ENCODE measurements around the gene SLC17A2.

Gene SLC17A2

DNA sequence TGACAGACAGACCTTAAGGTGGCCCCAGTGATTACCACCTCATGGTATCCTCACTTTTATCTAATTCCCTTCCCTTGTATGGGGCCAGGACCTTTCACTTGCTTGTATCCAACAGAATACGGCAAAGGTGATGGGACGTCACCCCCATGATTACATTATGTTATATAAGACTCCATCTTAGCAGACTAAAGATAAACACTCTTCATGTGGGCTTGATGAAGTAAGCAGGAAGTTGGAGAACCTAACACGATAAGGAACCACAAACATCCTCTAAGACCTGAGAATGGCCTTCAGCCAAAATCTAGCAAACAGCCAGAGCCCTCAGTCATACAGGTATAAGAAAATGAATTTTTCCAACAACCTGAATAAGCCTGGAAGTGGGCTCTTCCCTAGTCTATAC lies 64.5 kb downstream of the SLC17A2 start:
- Histone ChIP-seq H3K4me3 (no peak overlapping the region), H3K9me3 (no peaks in the 10 kb centered on the region), H3K27ac (no peak overlapping the region), H3K36me3 (no peaks in the 10 kb centered on the region), H3K4me1 (no peaks in the 10 kb centered on the region), H3K27me3 (peaks cover 0 to 5% of the 10 kb centered on the region in 2 donors)
- DNase-seq, result no peak
- TF ChIP-seq, protein P1, sequence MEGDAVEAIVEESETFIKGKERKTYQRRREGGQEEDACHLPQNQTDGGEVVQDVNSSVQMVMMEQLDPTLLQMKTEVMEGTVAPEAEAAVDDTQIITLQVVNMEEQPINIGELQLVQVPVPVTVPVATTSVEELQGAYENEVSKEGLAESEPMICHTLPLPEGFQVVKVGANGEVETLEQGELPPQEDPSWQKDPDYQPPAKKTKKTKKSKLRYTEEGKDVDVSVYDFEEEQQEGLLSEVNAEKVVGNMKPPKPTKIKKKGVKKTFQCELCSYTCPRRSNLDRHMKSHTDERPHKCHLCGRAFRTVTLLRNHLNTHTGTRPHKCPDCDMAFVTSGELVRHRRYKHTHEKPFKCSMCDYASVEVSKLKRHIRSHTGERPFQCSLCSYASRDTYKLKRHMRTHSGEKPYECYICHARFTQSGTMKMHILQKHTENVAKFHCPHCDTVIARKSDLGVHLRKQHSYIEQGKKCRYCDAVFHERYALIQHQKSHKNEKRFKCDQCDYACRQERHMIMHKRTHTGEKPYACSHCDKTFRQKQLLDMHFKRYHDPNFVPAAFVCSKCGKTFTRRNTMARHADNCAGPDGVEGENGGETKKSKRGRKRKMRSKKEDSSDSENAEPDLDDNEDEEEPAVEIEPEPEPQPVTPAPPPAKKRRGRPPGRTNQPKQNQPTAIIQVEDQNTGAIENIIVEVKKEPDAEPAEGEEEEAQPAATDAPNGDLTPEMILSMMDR (IDR thresholded peaks at IDR 0.05), result no peak
- intact Hi-C loops (cut with DNase I; ENCODE audit: low total_unique reads), result no loop called here

DNA sequence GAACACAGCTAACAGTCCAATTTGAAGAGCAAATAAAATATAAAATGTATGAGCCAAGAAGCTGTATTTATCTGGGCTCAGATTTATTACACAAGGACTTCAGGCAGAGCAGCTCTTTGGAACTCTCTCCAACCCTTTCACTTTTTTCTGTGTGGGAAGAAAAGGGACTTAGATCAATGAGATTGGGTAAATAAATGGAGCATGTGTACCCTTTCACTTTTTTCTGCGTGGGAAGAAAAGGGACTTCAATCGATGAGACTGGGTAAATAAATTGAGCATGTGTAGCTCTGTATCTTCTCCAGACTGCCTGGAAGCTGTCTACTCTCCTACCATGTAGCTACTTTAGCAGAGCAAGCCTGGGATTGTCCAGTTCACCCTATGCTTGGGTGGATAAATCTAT lies 67.1 kb downstream of the SLC17A2 start:
- H3K36me3 ChIP-seq, result no peaks in the 10 kb centered on the region
- intact Hi-C loops (cut with DNase I; ENCODE audit: low total_unique reads), result no loop called here
- no peaks in the 10 kb centered on the region for H3K9me3 ChIP-seq
- TF ChIP-seq, protein P1 (IDR thresholded peaks at IDR 0.05), result no peak
- DNase-seq, result no peak
- H3K4me3 ChIP-seq, result no peak overlapping the region
- peaks cover 0 to 5% of the 10 kb centered on the region in 2 donors for H3K27me3 ChIP-seq
- H3K4me1 ChIP-seq, result no peaks in the 10 kb centered on the region
- H3K27ac ChIP-seq, result no peak overlapping the region

Data from tibial artery (tissue), 4 donors.